ENCODE measurements around the gene ARHGAP6.

DNA sequence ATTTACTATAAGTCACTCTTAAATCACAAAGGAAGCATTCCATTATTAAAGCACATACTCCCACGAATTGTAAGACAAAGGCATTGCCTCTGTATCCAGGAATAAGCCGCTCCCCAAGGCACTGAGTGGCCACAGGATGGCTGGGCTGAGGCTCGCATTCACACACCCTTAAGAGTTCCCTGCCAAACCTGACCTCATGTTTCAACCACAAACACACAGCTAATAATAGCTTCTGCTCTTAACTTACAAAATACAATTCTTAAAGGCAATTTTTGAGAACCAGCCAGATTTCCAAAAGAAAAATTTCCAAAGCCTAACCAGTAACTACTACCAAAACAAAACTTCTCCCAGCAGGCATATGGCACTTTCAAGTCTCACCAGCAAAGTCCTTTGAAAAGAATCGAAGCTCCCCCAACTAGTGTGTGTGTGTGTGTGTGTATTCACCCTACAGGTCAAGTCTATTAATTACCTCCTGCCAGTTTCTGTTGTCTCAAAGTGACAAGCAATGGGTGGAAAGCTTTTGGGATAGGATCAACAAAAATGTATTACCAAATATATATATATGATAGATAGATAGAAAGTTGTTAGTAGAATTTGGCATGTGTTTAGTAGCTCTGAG, 36.0 kb downstream of the ARHGAP6 start:
- TF ChIP-seq EZH2 (IDR thresholded peaks at IDR 0.05) (no peak), EZH2phosphoT487 (IDR thresholded peaks at IDR 0.05) (no peak)
- TF ChIP-seq, protein P1, sequence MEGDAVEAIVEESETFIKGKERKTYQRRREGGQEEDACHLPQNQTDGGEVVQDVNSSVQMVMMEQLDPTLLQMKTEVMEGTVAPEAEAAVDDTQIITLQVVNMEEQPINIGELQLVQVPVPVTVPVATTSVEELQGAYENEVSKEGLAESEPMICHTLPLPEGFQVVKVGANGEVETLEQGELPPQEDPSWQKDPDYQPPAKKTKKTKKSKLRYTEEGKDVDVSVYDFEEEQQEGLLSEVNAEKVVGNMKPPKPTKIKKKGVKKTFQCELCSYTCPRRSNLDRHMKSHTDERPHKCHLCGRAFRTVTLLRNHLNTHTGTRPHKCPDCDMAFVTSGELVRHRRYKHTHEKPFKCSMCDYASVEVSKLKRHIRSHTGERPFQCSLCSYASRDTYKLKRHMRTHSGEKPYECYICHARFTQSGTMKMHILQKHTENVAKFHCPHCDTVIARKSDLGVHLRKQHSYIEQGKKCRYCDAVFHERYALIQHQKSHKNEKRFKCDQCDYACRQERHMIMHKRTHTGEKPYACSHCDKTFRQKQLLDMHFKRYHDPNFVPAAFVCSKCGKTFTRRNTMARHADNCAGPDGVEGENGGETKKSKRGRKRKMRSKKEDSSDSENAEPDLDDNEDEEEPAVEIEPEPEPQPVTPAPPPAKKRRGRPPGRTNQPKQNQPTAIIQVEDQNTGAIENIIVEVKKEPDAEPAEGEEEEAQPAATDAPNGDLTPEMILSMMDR (IDR thresholded peaks at IDR 0.05), result no peak

All from neural progenitor cell (in vitro differentiated cells).